GM12873 (cell line): Measurements from ENCODE around the gene SEMA6A.

ENCODE experiments used
- TF ChIP-seq, protein P1 (sequence below): IDR thresholded peaks from 2 replicates; pipeline ENCODE4 v1.5.1; 2012; ENCODE audit warnings: low read depth, mild to moderate bottlenecking, moderate library complexity, low read length, control low read depth; ENCODE audit not compliant: insufficient read depth; ENCODE audit errors: missing control alignments

Gene SEMA6A

GRCh38 chr5:116424258-116424615 lies 150.4 kb downstream of the SEMA6A start:
- TF ChIP-seq, protein P1, sequence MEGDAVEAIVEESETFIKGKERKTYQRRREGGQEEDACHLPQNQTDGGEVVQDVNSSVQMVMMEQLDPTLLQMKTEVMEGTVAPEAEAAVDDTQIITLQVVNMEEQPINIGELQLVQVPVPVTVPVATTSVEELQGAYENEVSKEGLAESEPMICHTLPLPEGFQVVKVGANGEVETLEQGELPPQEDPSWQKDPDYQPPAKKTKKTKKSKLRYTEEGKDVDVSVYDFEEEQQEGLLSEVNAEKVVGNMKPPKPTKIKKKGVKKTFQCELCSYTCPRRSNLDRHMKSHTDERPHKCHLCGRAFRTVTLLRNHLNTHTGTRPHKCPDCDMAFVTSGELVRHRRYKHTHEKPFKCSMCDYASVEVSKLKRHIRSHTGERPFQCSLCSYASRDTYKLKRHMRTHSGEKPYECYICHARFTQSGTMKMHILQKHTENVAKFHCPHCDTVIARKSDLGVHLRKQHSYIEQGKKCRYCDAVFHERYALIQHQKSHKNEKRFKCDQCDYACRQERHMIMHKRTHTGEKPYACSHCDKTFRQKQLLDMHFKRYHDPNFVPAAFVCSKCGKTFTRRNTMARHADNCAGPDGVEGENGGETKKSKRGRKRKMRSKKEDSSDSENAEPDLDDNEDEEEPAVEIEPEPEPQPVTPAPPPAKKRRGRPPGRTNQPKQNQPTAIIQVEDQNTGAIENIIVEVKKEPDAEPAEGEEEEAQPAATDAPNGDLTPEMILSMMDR: no peak

- TF ChIP-seq, protein P1: no peak
Observed at GRCh38 chr5:116423587-116424257, 150.9 kb downstream of the SEMA6A start.

GRCh38 chr5:116423141-116423540 lies 151.5 kb downstream of the SEMA6A start:
- TF ChIP-seq, protein P1: no peak

DNA sequence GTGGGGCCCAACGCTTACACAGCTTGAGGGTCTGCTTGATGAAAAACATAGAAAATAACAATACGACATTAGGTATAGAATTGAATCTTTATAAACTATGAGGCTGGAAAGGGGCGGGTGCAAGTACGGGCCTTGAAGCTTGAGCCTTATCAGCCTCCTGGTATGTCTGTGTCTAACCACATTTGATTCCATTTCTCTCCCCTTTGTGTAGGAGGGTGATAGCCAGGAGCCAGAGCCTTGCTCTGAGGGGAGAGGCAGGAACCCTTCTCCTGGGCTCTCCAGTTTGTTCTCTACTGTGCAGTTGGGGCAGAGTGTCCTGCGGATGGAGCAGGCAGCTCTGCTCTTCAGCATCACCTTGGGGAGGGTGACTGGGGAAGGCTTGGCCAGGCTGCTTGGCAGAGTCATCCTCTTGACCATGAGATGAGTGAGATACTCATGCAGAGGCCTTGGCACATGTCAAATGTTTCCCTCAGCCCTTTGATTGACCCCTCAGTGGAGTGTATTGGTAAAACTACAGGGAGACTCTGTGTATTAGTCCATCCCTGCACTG lies 153.5 kb downstream of the SEMA6A start:
- TF ChIP-seq, protein P1: no peak

GRCh38 chr5:116420540-116420939 lies 154.1 kb downstream of the SEMA6A start:
- TF ChIP-seq, protein P1: no peak

- TF ChIP-seq, protein P1: no peak
Observed at GRCh38 chr5:116419258-116419657, 155.4 kb downstream of the SEMA6A start.

GRCh38 chr5:116418774-116419173 lies 155.8 kb downstream of the SEMA6A start:
- TF ChIP-seq, protein P1: no peak
